Keratinocyte (primary cell): ENCODE data around the gene LY86. TPM values are rescaled to one million over a fixed set of nuclear protein-coding genes. Genes with fewer than 3 reads are reported as not detected.

ENCODE experiments used
- DNase-seq: peaks from one replicate; pipeline ENCODE4 v3.0.0-alpha.2; 2011; ENCODE audit warnings: low read depth, missing footprints, low spot score
- FAIRE-seq: peaks from 2 replicates; lab custom pipeline; 2011; peaks lifted over from hg19 to GRCh38; lab: Jason Lieb, UNC
- H2AFZ ChIP-seq: 2 replicates; pipeline ENCODE4 v1.6.0; 2012; ENCODE audit warnings: low read length, control low read depth, inconsistent platforms; ENCODE audit not compliant: control insufficient read depth
- H3K27ac ChIP-seq: 2 replicates; pipeline ENCODE4 v1.5.1; 2011; ENCODE audit warnings: low read length; ENCODE audit not compliant: control insufficient read depth, insufficient read depth
- H3K27me3 ChIP-seq: 3 replicates; pipeline ENCODE4 v1.6.0; 2011; ENCODE audit warnings: low read length; ENCODE audit not compliant: control insufficient read depth, insufficient read depth; ENCODE audit errors: extremely low read depth
- H3K36me3 ChIP-seq, 2 experiments: 2 replicates in 1 of 2; 3 replicates in 1 of 2; pipeline ENCODE4 v1.5.1; 2011; ENCODE audit warnings: low read length in 2 of 2, mild to moderate bottlenecking in 1 of 2; ENCODE audit not compliant: control insufficient read depth in 2 of 2, insufficient read depth in 2 of 2; ENCODE audit errors: extremely low read depth in 1 of 2
- H3K4me1 ChIP-seq: 3 replicates; pipeline ENCODE4 v1.5.1; 2011; ENCODE audit warnings: low read length; ENCODE audit not compliant: control insufficient read depth, insufficient read depth; ENCODE audit errors: extremely low read depth
- H3K4me2 ChIP-seq: 3 replicates; pipeline ENCODE4 v1.6.0; 2011; ENCODE audit warnings: low read depth, low read length; ENCODE audit not compliant: control insufficient read depth, insufficient read depth; ENCODE audit errors: extremely low read depth
- H3K4me3 ChIP-seq, 3 experiments: fragments of 200-600 bp in 1 of 3; sonication (generic) in 1 of 3; 2 replicates in 2 of 3; 3 replicates in 1 of 3; pipeline ENCODE4 v1.5.1; 2011 to 2016; ENCODE audit warnings: low read length in 3 of 3, mild to moderate bottlenecking in 3 of 3, control low read depth in 2 of 3, inconsistent platforms in 1 of 3, low read depth in 1 of 3, mixed read lengths in 1 of 3, mixed run types in 1 of 3, moderate library complexity in 1 of 3; ENCODE audit not compliant: control insufficient read depth in 2 of 3, insufficient read depth in 2 of 3; ENCODE audit errors: extremely low read depth in 1 of 3
- H3K79me2 ChIP-seq: 2 replicates; pipeline ENCODE4 v1.6.0; 2012; ENCODE audit warnings: low read length; ENCODE audit not compliant: control insufficient read depth, insufficient read depth
- H3K9ac ChIP-seq: 3 replicates; pipeline ENCODE4 v1.6.0; 2011; ENCODE audit warnings: low read length; ENCODE audit not compliant: control insufficient read depth, insufficient read depth; ENCODE audit errors: extremely low read depth
- H3K9me1 ChIP-seq: 3 replicates; pipeline ENCODE4 v1.6.0; 2011; ENCODE audit warnings: low read length; ENCODE audit not compliant: control insufficient read depth, insufficient read depth; ENCODE audit errors: extremely low read depth
- H3K9me3 ChIP-seq: 2 replicates; pipeline ENCODE4 v1.5.1; 2012; ENCODE audit warnings: low read depth, low read length; ENCODE audit not compliant: control insufficient read depth
- H4K20me1 ChIP-seq: 3 replicates; pipeline ENCODE4 v1.6.0; 2011; ENCODE audit warnings: low read length; ENCODE audit not compliant: control insufficient read depth, insufficient read depth; ENCODE audit errors: extremely low read depth
- CTCF ChIP-seq, 3 experiments: IDR thresholded peaks in 1 of 3; conservative IDR thresholded peaks in 1 of 3; optimal IDR thresholded peaks in 1 of 3; 2 replicates in 2 of 3; 3 replicates in 1 of 3; pipeline versions ENCODE3 to v1.5.1; 2011; ENCODE audit warnings: low read length in 3 of 3, mild to moderate bottlenecking in 3 of 3, moderate library complexity in 2 of 3, control low read depth in 1 of 3, inconsistent platforms in 1 of 3; ENCODE audit not compliant: insufficient read depth in 2 of 3; ENCODE audit errors: extremely low read depth in 1 of 3
- EZH2 ChIP-seq: IDR thresholded peaks from one replicate; pipeline ENCODE4 v1.6.1; 2012; ENCODE audit warnings: inconsistent platforms, mild to moderate bottlenecking, low read length, moderate library complexity
- dilution Hi-C: fragments of 300-500 bp; cut with MboI; formaldehyde crosslinking; loops from one replicate; pipeline ENCODE4 v1.7.0; 2020; ENCODE audit warnings: low sequenced_read_pairs; ENCODE audit not compliant: extremely low pct_ligation_motif_present
- polyA plus RNA-seq, 5 experiments: library from polyadenylated mRNA; depleted of rRNA in 3 of 5; stranded (reverse) in 3 of 5; stranded (forward) in 1 of 5; unstranded in 1 of 5; fragments of >200 nt; gene quantifications; 1 replicate in 1 of 5; 2 replicates in 3 of 5; 3 replicates in 1 of 5; pipeline versions ENCODE4 v1.2.1 to v1.2.3, GENCODE V29; 2011 to 2012; ENCODE audit warnings: missing spikeins in 2 of 5, low read depth in 1 of 5, low replicate concordance in 1 of 5

Gene LY86
- polyA plus RNA-seq, 1 donor (not counting 4 experiments of a cell fraction or from before 2014, with no cell fraction given): not detected

DNA sequence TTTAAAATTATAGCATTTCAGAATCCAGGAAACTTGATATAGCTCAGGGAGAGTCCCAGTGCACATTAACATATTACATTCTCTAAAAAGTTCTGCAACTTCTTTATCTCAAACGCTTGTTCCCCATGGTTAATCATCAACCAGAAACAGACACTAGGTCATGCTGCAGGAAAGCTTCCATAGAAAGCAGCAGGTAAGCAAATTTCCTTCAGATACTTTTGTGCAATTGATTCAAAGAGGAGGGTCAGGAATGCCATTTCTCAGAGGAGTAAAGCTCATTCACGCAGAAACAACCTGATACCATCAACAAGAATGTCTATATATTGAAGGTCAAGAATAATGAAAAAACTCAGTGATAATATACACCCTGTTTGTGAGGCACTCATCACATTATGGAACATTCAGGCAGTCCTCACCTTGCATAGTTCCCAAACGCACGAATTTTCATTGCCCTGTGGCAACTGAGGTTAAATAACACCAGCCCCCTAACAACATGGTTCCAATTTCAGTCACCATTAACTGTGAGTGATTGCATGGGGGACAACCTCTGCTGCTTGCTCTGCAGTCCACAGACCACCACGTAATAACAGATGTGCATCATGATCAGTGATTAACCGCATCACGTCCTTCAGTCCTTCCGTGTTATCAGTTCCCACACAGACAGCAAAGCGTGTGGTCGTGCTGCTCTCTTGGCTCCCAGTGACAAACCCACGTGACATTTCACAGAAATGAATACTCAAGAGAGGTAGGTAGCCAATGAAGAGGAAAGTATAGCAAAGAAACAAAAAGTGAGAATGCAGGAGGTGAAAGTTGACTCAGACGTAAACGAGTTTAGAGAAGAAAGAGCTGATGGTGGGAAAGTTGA, 95.7 kb downstream of the LY86 start:
- no peak overlapping the region for H3K9ac ChIP-seq
- no peak for TF ChIP-seq EZH2
- TF ChIP-seq CTCF (optimal IDR thresholded peaks at IDR 0.05 in 1 of 3, IDR thresholded peaks at IDR 0.05 in 1 of 3, conservative IDR thresholded peaks at IDR 0.05 in 1 of 3; ENCODE audit: extremely low read depth in 1 of 3, insufficient read depth in 2 of 3, low read length in 3 of 3): no peak
- DNase-seq: no peak
- no peaks in the 10 kb centered on the region for H4K20me1 ChIP-seq
- no peaks in the 10 kb centered on the region for H3K9me3 ChIP-seq
- no peaks in the 10 kb centered on the region for H3K36me3 ChIP-seq
- FAIRE-seq: no peak
- H3K4me2 ChIP-seq: no peak overlapping the region
- dilution Hi-C loops: no loop called here
- no peaks in the 10 kb centered on the region for H3K27me3 ChIP-seq
- H3K4me3 ChIP-seq: no peak overlapping the region
- no peaks in the 10 kb centered on the region for H3K79me2 ChIP-seq
- peaks cover 34% of the 10 kb centered on the region for H3K4me1 ChIP-seq
- H3K27ac ChIP-seq: no peak overlapping the region
- H3K9me1 ChIP-seq: no peaks in the 10 kb centered on the region
- no peak overlapping the region for H2AFZ ChIP-seq

- H3K4me2 ChIP-seq: no peak overlapping the region
- H3K4me1 ChIP-seq: peaks cover 46% of the 10 kb centered on the region
- TF ChIP-seq EZH2: no peak
- TF ChIP-seq CTCF (optimal IDR thresholded peaks at IDR 0.05 in 1 of 3, IDR thresholded peaks at IDR 0.05 in 1 of 3, conservative IDR thresholded peaks at IDR 0.05 in 1 of 3; ENCODE audit: extremely low read depth in 1 of 3, insufficient read depth in 2 of 3, low read length in 3 of 3): no peak
Measured at GRCh38 chr6:6685249-6686040, 96.9 kb downstream of the LY86 start.

More at GRCh38 chr6:6685249-6686040, 96.9 kb downstream of the LY86 start:
- no peaks in the 10 kb centered on the region for H4K20me1 ChIP-seq
- H3K9ac ChIP-seq: no peak overlapping the region
- no peaks in the 10 kb centered on the region for H3K79me2 ChIP-seq
- dilution Hi-C loops: no loop called here
- no peaks in the 10 kb centered on the region for H3K36me3 ChIP-seq
- DNase-seq (no peak), FAIRE-seq (no peak)
- H3K4me3 ChIP-seq: no peak overlapping the region
- H3K9me3 ChIP-seq: no peaks in the 10 kb centered on the region
- H3K27ac ChIP-seq: no peak overlapping the region
- no peak overlapping the region for H2AFZ ChIP-seq
- no peaks in the 10 kb centered on the region for H3K9me1 ChIP-seq
- no peaks in the 10 kb centered on the region for H3K27me3 ChIP-seq
